T-helper 1 cell treated with Interleukin-12 subunit alpha and Interleukin-12 subunit beta and Interleukin-4 antibody, amounts not matched to agents 30 μg/mL and 1 μg/mL, for 36 hours (primary cell): ENCODE measurements around the gene COA7.
"Not testable (repeated sequence)": the region's sequence is repeated elsewhere in the genome, so short reads cannot be mapped to it uniquely, and the experiment has no call there.

Experiments
- H3K27ac Mint-ChIP-seq: one replicate; pipeline ENCODE4 v1.8.0; 2021; ENCODE audit warnings: mild to moderate bottlenecking, mixed read lengths
- H3K27me3 Mint-ChIP-seq: one replicate; pipeline ENCODE4 v1.8.0; 2021; ENCODE audit warnings: low read depth, mixed read lengths
- H3K36me3 Mint-ChIP-seq: one replicate; pipeline ENCODE4 v1.8.0; 2021; ENCODE audit warnings: low read depth, mixed read lengths
- H3K4me1 Mint-ChIP-seq: one replicate; pipeline ENCODE4 v1.8.0; 2021; ENCODE audit warnings: low read depth, mixed read lengths
- H3K4me3 Mint-ChIP-seq: one replicate; pipeline ENCODE4 v1.8.0; 2021; ENCODE audit warnings: mild to moderate bottlenecking, moderate library complexity, mixed read lengths
- H3K9me3 Mint-ChIP-seq: one replicate; pipeline ENCODE4 v1.8.0; 2021; ENCODE audit warnings: mixed read lengths

The COA7 gene

GRCh38 chr1:52686261-52686751 is 11.8 kb downstream of the COA7 start:
- Mint-ChIP-seq H3K27ac (peak overlapping the region; percentile 78), H3K36me3 (peaks cover 19% of the 10 kb centered on the region), H3K4me1 (peaks cover 21% of the 10 kb centered on the region)
- H3K9me3 Mint-ChIP-seq, H3K27me3 Mint-ChIP-seq, H3K4me3 Mint-ChIP-seq: not testable (repeated sequence)

GRCh38 chr1:52684545-52684944 is 13.6 kb downstream of the COA7 start:
- H3K4me3 Mint-ChIP-seq: no peak overlapping the region
- H3K27ac Mint-ChIP-seq: no peak overlapping the region
- H3K4me1 Mint-ChIP-seq: peaks cover 21% of the 10 kb centered on the region
- no peaks in the 10 kb centered on the region for H3K27me3 Mint-ChIP-seq
- peaks cover 22% of the 10 kb centered on the region for H3K36me3 Mint-ChIP-seq
- peaks cover 7% of the 10 kb centered on the region for H3K9me3 Mint-ChIP-seq

- peaks cover 20% of the 10 kb centered on the region for H3K36me3 Mint-ChIP-seq
- H3K27ac Mint-ChIP-seq: peak overlapping the region; percentile 55
- no peak overlapping the region for H3K4me3 Mint-ChIP-seq
These were observed 14.7 kb downstream of the COA7 start for GRCh38 chr1:52683367-52683940.

GRCh38 chr1:52681136-52681535 is 17.0 kb downstream of the COA7 start:
- peaks cover 15% of the 10 kb centered on the region for H3K36me3 Mint-ChIP-seq
- no peak overlapping the region for H3K27ac Mint-ChIP-seq
- H3K27me3 Mint-ChIP-seq: no peaks in the 10 kb centered on the region
- no peak overlapping the region for H3K4me3 Mint-ChIP-seq
- H3K4me1 Mint-ChIP-seq: peaks cover 18% of the 10 kb centered on the region
- H3K9me3 Mint-ChIP-seq: peaks cover 7% of the 10 kb centered on the region

More at GRCh38 chr1:52683367-52683940, 14.7 kb downstream of the COA7 start:
- Mint-ChIP-seq H3K27me3 (no peaks in the 10 kb centered on the region), H3K9me3 (peaks cover 7% of the 10 kb centered on the region), H3K4me1 (peaks cover 21% of the 10 kb centered on the region)

- Mint-ChIP-seq H3K4me3 (no peak overlapping the region), H3K27me3 (no peaks in the 10 kb centered on the region), H3K4me1 (peaks cover 14% of the 10 kb centered on the region), H3K27ac (peak overlapping the region; percentile 26), H3K9me3 (peaks cover 7% of the 10 kb centered on the region), H3K36me3 (peaks cover 12% of the 10 kb centered on the region)
These were observed 17.8 kb downstream of the COA7 start for GRCh38 chr1:52680353-52680752.

- Mint-ChIP-seq H3K4me3 (no peak overlapping the region), H3K4me1 (peaks cover 18% of the 10 kb centered on the region), H3K36me3 (peaks cover 8% of the 10 kb centered on the region), H3K27ac (no peak overlapping the region), H3K27me3 (no peaks in the 10 kb centered on the region), H3K9me3 (peaks cover 7% of the 10 kb centered on the region)
These were observed 18.6 kb downstream of the COA7 start for GRCh38 chr1:52679498-52679897.

GRCh38 chr1:52679048-52679447 is 19.1 kb downstream of the COA7 start:
- no peaks in the 10 kb centered on the region for H3K27me3 Mint-ChIP-seq
- H3K4me1 Mint-ChIP-seq: peaks cover 21% of the 10 kb centered on the region
- H3K27ac Mint-ChIP-seq: no peak overlapping the region

GRCh38 chr1:52677076-52677806 is 20.9 kb downstream of the COA7 start:
- Mint-ChIP-seq H3K4me3 (no peak overlapping the region), H3K36me3 (peaks cover 4% of the 10 kb centered on the region), H3K27me3 (no peaks in the 10 kb centered on the region), H3K4me1 (peaks cover 15% of the 10 kb centered on the region), H3K9me3 (no peaks in the 10 kb centered on the region), H3K27ac (no peak overlapping the region)

More at GRCh38 chr1:52679048-52679447, 19.1 kb downstream of the COA7 start:
- Mint-ChIP-seq H3K4me3 (no peak overlapping the region), H3K36me3 (peaks cover 8% of the 10 kb centered on the region), H3K9me3 (peaks cover 6% of the 10 kb centered on the region)

GRCh38 chr1:52676249-52676903 is 21.8 kb downstream of the COA7 start:
- H3K4me1 Mint-ChIP-seq: peaks cover 15% of the 10 kb centered on the region

GRCh38 chr1:52674497-52675384 is 23.4 kb downstream of the COA7 start:
- Mint-ChIP-seq H3K27me3 (no peaks in the 10 kb centered on the region), H3K4me1 (peaks cover 15% of the 10 kb centered on the region), H3K9me3 (no peaks in the 10 kb centered on the region), H3K36me3 (peaks cover 5% of the 10 kb centered on the region), H3K4me3 (no peak overlapping the region), H3K27ac (peak overlapping the region; percentile 55)

More at GRCh38 chr1:52676249-52676903, 21.8 kb downstream of the COA7 start:
- peaks cover 4% of the 10 kb centered on the region for H3K36me3 Mint-ChIP-seq
- H3K4me3 Mint-ChIP-seq: no peak overlapping the region
- no peaks in the 10 kb centered on the region for H3K9me3 Mint-ChIP-seq
- no peak overlapping the region for H3K27ac Mint-ChIP-seq
- H3K27me3 Mint-ChIP-seq: no peaks in the 10 kb centered on the region

GRCh38 chr1:52673513-52673912 is 24.6 kb downstream of the COA7 start:
- peaks cover 15% of the 10 kb centered on the region for H3K4me1 Mint-ChIP-seq
- H3K27me3 Mint-ChIP-seq: no peaks in the 10 kb centered on the region
- H3K4me3 Mint-ChIP-seq: no peak overlapping the region
- no peaks in the 10 kb centered on the region for H3K9me3 Mint-ChIP-seq
- peaks cover 7% of the 10 kb centered on the region for H3K36me3 Mint-ChIP-seq
- no peak overlapping the region for H3K27ac Mint-ChIP-seq

- no peak overlapping the region for H3K27ac Mint-ChIP-seq
- no peaks in the 10 kb centered on the region for H3K9me3 Mint-ChIP-seq
- H3K27me3 Mint-ChIP-seq: no peaks in the 10 kb centered on the region
- H3K36me3 Mint-ChIP-seq: peaks cover 7% of the 10 kb centered on the region
- no peak overlapping the region for H3K4me3 Mint-ChIP-seq
- peaks cover 15% of the 10 kb centered on the region for H3K4me1 Mint-ChIP-seq
These were observed 25.2 kb downstream of the COA7 start for GRCh38 chr1:52672946-52673345.

- Mint-ChIP-seq H3K9me3 (no peaks in the 10 kb centered on the region), H3K4me3 (no peak overlapping the region), H3K27me3 (no peaks in the 10 kb centered on the region), H3K4me1 (peaks cover 15% of the 10 kb centered on the region), H3K36me3 (peaks cover 9% of the 10 kb centered on the region), H3K27ac (no peak overlapping the region)
These were observed 27.5 kb downstream of the COA7 start for GRCh38 chr1:52670604-52671003.

- H3K9me3 Mint-ChIP-seq: no peaks in the 10 kb centered on the region
- H3K27me3 Mint-ChIP-seq: no peaks in the 10 kb centered on the region
- H3K4me1 Mint-ChIP-seq: peaks cover 10% of the 10 kb centered on the region
- no peak overlapping the region for H3K27ac Mint-ChIP-seq
- H3K4me3 Mint-ChIP-seq: no peak overlapping the region
- peaks cover 9% of the 10 kb centered on the region for H3K36me3 Mint-ChIP-seq
These were observed 28.5 kb downstream of the COA7 start for GRCh38 chr1:52669696-52670095.
